ENCODE data around the gene UBXN2A. TPM values are rescaled to one million over a fixed set of nuclear protein-coding genes. Genes with fewer than 3 reads are reported as not detected.

UBXN2A gene
- total and polyA plus RNA-seq, 2 of the 8 experiments (the other 6 are each of a cell fraction or from before 2014, with no cell fraction given): 3.6 to 20.4 TPM

- Histone ChIP-seq H3K23me2 (ENCODE audit: low read depth, low read length) (peaks cover 2% of the 10 kb centered on the region), H3K9ac (replicated peaks in 1 of 4; ENCODE audit: extremely low read depth in 1 of 4, low read depth in 3 of 4, low read length in 3 of 4) (no peak overlapping the region), H4K5ac (ENCODE audit: insufficient read length, low read depth, low read length) (no peak overlapping the region), H2BK120ac (replicated peaks; ENCODE audit: low read depth, low read length) (no peak overlapping the region), H3K23ac (ENCODE audit: insufficient read length) (no peak overlapping the region), H3K14ac (ENCODE audit: insufficient read length) (no peak overlapping the region), H3K18ac (ENCODE audit: extremely low read depth, low read length) (no peak overlapping the region), H2BK20ac (ENCODE audit: low read length) (no peak overlapping the region), H4K20me1 (replicated peaks in 1 of 2; ENCODE audit: control insufficient read depth in 1 of 2, insufficient read depth in 2 of 2, low read length in 2 of 2) (peaks cover 3 to 6% of the 10 kb centered on the region in 2 experiments), H3K9me3 (ENCODE audit: insufficient read depth in 2 of 2, low read depth in 1 of 2, low read length in 1 of 2) (no peaks in the 10 kb centered on the region), H3K4me2 (ENCODE audit: insufficient read depth in 1 of 2, low read depth in 2 of 2, low read length in 2 of 2) (no peak overlapping the region), H4K8ac (ENCODE audit: extremely low read depth, insufficient read depth, low read length) (no peak overlapping the region), H4K91ac (replicated peaks; ENCODE audit: insufficient read length, low read length) (no peak overlapping the region), H2AFZ (ENCODE audit: low read length) (no peak overlapping the region), H3K4me1 (replicated peaks in 1 of 4; ENCODE audit: control insufficient read depth in 3 of 4, insufficient read depth in 4 of 4, low read length in 3 of 4) (peaks cover 0 to 3% (median 2%) of the 10 kb centered on the region in 4 experiments; a peak in 4 of 7 replicates), H3K27me3 (replicated peaks in 1 of 4; ENCODE audit: control insufficient read depth in 3 of 4, extremely low read depth in 1 of 4, insufficient read depth in 3 of 4, low read length in 3 of 4) (no peaks in the 10 kb centered on the region), H3K79me2 (ENCODE audit: control insufficient read depth in 1 of 2, insufficient read depth in 2 of 2, low read length in 2 of 2) (peaks cover 0 to 69% of the 10 kb centered on the region in 2 experiments; a peak in 2 of 4 replicates), H2AK5ac (ENCODE audit: low read depth, low read length) (no peak overlapping the region), H3K4me3 (ENCODE audit: extremely low read depth in 1 of 4, insufficient read depth in 2 of 4, low read depth in 3 of 4, low read length in 4 of 4) (no peak overlapping the region), H2BK15ac (ENCODE audit: low read length) (no peak overlapping the region), H3K79me1 (ENCODE audit: low read depth, low read length) (no peaks in the 10 kb centered on the region; the same call in 1 of the 2 replicates), H3K56ac (replicated peaks; ENCODE audit: insufficient read length, low read depth, low read length) (no peak overlapping the region), H3K36me3 (ENCODE audit: control insufficient read depth in 2 of 4, insufficient read depth in 4 of 4, low read length in 3 of 4) (no peaks in the 10 kb centered on the region), H2BK12ac (ENCODE audit: low read depth, low read length) (no peak overlapping the region), H2BK5ac (ENCODE audit: low read depth, low read length) (no peak overlapping the region), H3K4ac (replicated peaks; ENCODE audit: insufficient read length, low read depth, low read length) (no peak overlapping the region), H3K27ac (ENCODE audit: low read depth, low read length) (no peak overlapping the region)
- 94% methylated on average over 1 of the region's 1 CpG; no CpG with 5 or more reads in 1 of the 2 experiments for WGBS, 2 experiments (ENCODE audit: extremely low coverage in 1 of 2, insufficient coverage in 1 of 2, insufficient read length in 1 of 2, insufficient replicate concordance in 2 of 2, low coverage in 1 of 2, low lambda C conversion rate in 2 of 2, missing lambda C conversion rate in 1 of 2)
- CTCF ChIA-PET (ENCODE audit: partially characterized antibody): interaction anchor here (1.2 to 2.3 kb wide), 4 partner anchors 16 to 141 kb away, joined by 3 to 6 read pairs (median 4); partner anchors contain the start of gene ATAD2B
- DNase-seq (ENCODE audit: low read depth in 1 of 2, low spot score in 2 of 2) (no peak), FAIRE-seq (no peak)
- POLR2A ChIA-PET (ENCODE audit: partially characterized antibody): interaction anchor here (12.6 kb wide), 1 partner anchor 18 kb away, joined by 130 read pairs; the partner anchor contains the start of gene ATAD2B
- TF ChIP-seq CBX8 (IDR thresholded peaks at IDR 0.05; ENCODE audit: borderline replicate concordance, low read depth, low read length): no peak
- no peak for TF ChIP-seq BRCA1 (IDR thresholded peaks at IDR 0.05; ENCODE audit: low read depth, low read length)
- TF ChIP-seq RXRA (IDR thresholded peaks at IDR 0.05; ENCODE audit: insufficient read depth, low read depth, low read length): no peak
- TF ChIP-seq CBX5 (IDR thresholded peaks at IDR 0.05; ENCODE audit: low read depth, low read length): no peak
- TF ChIP-seq, protein P1, sequence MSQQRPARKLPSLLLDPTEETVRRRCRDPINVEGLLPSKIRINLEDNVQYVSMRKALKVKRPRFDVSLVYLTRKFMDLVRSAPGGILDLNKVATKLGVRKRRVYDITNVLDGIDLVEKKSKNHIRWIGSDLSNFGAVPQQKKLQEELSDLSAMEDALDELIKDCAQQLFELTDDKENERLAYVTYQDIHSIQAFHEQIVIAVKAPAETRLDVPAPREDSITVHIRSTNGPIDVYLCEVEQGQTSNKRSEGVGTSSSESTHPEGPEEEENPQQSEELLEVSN (IDR thresholded peaks at IDR 0.05): no peak
- no peak for TF ChIP-seq HDAC2 (IDR thresholded peaks at IDR 0.05; ENCODE audit: borderline replicate concordance in 1 of 2, low read depth in 2 of 2, low read length in 2 of 2)
- no peak for TF ChIP-seq CREB1 (IDR thresholded peaks at IDR 0.05)
- TF ChIP-seq JUND (IDR thresholded peaks at IDR 0.05; ENCODE audit: low read length): no peak
- TF ChIP-seq SP4 (IDR thresholded peaks at IDR 0.05; ENCODE audit: low read length): no peak
- TF ChIP-seq CHD2 (IDR thresholded peaks at IDR 0.05; ENCODE audit: low read length): no peak
- TF ChIP-seq POLR2A (IDR thresholded peaks at IDR 0.05; ENCODE audit: control extremely low read depth in 1 of 2, low read depth in 2 of 2, low read length in 2 of 2): no peak
- TF ChIP-seq TCF12 (IDR thresholded peaks at IDR 0.05; ENCODE audit: low read depth, low read length): no peak
- TF ChIP-seq SP2 (IDR thresholded peaks at IDR 0.05; ENCODE audit: low read length): no peak
- TF ChIP-seq POLR2AphosphoS5 (IDR thresholded peaks at IDR 0.05; ENCODE audit: low read depth, low read length): no peak
- TF ChIP-seq MAX (IDR thresholded peaks at IDR 0.05): no peak
These were observed 4.3 kb downstream of the UBXN2A start for GRCh38 chr2:23944527-23944926.

Measured in H1 (cell line).